Stimulated activated CD4-positive, alpha-beta T cell treated with anti-CD3 and anti-CD28 coated beads, Interleukin-2, amount 100 ng/mL, for 24 hours (primary cell): ENCODE measurements around the gene NHSL1.

Experiments
- DNase-seq, 2 donors: peaks; one replicate each; pipeline ENCODE4 v3.0.0-alpha.2; 2020

NHSL1 gene

DNA sequence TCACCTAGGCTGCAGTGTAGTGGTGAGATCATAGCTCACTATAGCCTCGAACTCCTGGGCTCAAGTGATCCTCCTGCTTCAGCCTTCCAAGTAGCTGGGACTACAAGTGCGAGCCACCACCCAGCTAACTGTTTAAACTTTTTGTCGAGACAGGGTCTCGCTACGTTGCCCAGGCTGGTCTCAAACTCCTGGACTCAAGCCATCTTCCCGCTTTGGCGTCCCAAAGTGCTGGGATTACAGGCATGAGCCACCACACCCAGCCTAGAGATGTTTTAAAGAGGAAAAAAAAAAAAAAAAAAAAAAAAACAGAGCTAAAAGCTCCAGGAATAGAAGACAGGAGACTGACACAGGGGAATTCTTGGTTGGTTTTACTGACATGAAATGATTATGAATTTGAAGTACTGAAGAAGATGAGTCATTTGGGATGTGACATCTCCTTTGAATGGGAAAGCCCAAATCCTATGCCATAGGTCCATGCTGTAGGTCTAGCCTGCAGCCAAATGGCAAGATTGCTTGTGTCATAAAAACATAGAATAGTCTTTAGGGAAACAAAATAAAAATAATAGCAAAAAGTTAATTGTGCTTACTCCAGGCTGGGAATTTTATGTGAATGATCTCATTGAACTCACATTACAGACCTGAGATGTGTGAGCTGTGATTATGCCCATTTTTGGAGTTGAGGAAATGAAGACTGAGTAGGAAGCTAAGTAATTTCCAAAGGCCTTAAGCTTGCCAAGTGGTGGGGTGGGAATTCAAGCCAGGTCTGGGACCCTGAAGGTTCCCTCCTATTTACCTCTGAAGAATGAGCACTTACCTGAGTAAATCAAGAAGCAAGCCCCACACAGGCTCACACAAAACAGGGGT lies 24.3 kb upstream of the NHSL1 start:
- DNase-seq, result no peak

DNA sequence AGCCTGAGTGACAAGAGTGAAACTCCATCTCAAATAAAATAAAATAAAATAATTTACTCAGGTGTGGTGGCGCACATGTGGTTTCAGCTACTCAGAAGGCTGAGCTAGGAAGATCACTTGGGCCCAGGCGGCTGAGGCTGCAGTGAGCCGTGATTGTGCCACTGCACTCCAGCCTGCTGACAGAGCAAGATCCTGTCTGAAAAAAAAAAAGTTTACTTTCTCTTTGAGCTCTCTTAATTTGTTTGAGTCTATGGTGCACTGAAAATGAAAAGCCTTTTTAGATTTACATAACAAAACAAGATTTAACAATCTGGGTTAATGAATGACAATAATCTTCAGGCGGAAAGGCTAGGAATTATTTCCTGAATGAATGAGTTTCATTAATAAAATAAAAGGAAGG lies 23.3 kb upstream of the NHSL1 start:
- DNase-seq, result no peak

DNA sequence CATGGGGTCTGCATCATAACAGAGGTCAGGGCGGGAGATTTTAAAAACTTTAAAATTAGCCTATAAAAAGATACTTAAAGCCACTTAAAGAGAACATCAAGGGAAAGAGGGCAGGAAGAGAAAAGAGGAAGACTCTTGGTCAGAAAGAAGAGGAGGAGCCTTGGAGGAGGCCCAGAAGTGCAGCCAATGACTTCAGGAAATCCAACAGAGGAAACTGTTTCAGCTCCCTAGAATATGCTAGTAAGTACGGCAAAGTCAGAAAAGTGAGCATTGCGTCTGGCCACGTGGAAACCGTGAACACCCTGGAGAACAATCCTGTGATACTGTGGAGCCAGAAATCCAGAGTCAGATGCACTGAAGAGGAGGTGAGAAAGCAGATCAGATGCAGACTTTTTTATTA lies 22.5 kb upstream of the NHSL1 start:
- no peak for DNase-seq

GRCh38 chr6:138520463-138520862 lies 21.2 kb upstream of the NHSL1 start:
- no peak for DNase-seq

DNA sequence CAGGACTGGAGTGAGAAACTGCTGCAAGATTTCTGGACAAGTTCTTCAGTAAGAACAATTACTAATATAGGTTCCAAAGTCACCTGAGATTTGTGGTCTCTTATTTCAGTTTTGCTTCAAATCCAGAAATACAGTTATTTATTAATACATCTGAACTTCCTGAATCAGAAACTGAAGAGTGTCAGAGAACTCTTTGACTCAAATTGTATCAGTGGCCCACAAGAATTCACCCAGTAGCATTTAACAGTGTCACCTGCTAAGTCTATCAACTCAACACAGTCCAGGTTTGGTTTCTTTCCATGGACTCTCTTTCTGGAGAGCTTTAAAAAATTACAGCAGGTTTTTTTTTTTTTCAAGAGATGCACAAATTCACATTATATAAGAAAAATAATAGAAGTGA lies 18.8 kb upstream of the NHSL1 start:
- no peak for DNase-seq

- DNase-seq, result peak; percentile 60
Observed at GRCh38 chr6:138517635-138518034, 18.3 kb upstream of the NHSL1 start.

DNA sequence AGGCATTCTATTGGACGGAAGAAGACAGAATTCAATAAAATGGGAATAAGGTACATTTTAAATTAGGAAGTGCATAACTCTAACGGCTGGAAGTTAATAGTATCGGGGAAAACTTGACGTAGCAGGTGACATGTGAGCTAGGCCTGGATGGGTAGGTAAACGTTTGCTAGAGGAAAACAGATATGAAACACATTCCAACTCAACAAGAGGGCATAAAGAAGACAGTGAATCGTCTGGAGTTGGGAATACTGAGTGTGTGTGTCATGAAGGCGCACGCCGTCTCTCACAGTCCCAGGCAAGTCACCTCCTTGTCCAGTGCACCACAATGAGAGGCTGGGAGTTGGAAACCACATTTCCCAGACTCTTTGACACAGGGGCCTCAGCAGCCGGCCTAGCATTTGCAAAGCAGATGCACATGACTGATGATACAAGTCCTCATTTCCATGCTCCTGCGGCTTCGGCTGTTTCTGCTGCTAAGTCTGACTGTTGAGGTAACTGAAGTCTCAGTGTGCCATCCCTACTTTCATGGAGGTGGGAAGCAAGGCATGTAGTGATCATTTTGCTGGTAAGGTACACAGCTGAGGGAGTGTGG lies 16.5 kb upstream of the NHSL1 start:
- DNase-seq, result no peak

- DNase-seq, result no peak
Observed at GRCh38 chr6:138514860-138515540, 15.7 kb upstream of the NHSL1 start.

DNA sequence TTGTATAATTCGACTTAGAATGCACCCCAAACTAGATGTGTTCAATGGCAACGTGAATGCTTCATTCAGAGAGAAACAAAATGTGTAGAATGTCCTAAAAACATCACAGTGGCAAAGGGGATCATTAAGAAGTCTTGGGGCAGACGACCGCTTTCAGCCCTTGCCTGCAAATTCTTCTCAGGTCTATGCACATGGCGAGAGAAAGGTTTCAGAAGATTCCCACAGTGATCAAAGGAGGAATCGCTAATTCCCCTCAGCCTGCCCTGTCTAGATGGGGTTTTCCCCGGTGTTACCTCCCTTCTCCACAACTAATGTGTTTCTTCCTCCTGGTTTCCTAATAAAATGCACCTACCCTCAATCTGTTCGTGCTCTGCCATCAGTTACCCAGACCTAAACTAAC lies 13.3 kb upstream of the NHSL1 start:
- no peak for DNase-seq

GRCh38 chr6:138510093-138510492 lies 10.8 kb upstream of the NHSL1 start:
- no peak for DNase-seq

DNA sequence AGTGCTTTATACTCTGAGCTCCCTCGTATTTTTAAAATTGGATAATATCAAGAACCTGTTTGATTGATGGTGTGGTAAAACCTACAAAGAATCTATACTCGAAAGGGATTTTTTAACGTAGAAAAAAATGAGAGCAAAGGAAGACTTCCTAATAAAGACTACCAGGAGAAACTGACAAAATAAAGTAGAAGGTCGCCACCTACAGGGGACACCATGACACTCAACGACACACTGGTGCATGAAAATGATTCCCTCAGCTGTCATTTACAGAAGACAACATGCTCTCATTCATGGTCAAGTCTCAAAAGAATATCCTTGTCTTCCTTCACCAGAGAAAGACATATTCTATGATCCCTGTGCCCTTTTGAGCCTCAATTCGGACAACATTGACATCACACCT lies 10.1 kb upstream of the NHSL1 start:
- DNase-seq, result peak; percentile 34 to 35

- no peak for DNase-seq
Observed at GRCh38 chr6:138508676-138508988, 9.3 kb upstream of the NHSL1 start.

GRCh38 chr6:138507977-138508675 lies 8.8 kb upstream of the NHSL1 start:
- DNase-seq, result no peak

GRCh38 chr6:138504764-138505689 lies 5.7 kb upstream of the NHSL1 start:
- DNase-seq, result no peak

DNA sequence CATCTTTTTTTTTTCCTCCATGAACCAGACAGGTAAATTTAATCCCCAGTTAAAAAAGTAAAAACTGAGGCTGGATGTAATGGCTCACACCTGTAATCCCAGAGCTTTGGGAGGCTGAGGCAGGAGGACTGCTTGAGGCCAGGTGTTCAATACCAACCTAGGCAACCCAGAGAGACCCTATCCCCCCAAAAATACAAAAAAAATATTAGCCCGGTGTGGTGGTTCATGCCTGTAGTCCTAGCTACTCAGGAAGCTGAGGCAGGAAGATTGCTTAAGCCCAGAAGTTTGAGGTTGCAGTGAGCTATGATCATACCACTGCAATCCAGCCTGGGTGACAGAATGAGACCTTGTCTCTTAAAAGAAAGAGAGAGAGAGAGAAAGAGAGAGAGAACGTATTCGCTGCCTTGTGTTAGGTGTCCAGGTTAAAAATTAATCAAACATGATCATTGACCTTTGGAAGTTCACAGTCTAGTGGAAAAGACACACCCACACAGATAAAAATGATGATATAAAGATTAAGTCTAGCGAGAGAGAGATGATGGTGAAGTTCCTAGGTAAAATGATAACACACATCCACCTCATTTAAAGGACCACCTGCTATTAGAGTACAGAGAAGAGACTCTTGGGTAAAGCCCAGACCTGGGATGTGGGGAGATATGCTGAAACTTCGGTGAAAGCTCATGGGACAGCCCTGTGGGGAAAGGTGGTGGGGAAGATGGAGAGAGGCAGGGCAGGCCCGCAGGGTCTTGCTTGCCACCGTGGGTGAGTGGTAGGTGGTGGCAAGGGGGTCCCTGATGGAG lies 4.8 kb upstream of the NHSL1 start:
- DNase-seq, result no peak

DNA sequence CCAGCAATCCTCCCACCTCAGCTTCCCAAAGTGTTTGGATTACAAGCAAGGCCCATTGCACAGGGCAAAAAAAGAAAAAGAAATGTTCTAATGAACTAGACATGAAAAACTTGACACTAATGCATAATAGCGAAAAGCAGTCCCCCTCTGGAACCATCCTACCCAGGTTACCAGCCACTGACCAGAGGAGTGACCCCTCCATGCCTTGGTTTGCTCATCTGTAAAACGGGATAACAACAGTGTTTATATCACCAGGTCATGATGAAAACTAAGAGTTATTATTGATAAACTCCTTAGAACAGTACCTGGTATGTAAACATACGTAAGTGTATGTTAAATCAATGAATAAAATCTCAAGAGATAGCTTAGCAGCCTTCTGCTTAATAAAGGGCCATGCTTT lies 3.3 kb upstream of the NHSL1 start:
- no peak for DNase-seq

DNA sequence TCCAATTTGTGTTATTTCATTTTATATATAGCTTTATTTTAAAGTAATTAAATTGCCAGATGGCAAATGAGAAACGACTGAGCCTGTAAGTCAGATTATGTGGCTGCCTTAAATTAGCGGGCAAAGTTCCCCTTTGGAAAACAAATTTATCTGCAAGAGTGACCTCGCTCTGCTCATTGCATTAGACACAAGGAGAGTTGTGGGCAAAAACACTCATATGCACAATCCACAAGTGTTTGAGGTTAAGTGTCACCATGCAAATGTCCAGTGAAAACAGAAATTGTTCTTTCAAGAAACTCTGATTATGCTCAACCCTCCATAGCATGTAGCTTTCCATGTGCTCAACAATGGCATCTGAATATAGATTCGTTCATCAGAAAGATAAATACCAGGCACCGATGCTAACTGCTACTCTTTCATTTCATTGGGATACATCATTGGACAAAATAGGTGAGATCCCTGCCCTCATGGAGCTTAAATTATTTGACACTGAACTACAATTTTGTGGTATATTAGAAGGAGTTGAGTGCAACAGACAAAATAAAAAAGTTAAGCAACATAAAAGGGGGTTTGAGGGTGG lies 1.7 kb upstream of the NHSL1 start:
- DNase-seq, result no peak

DNA sequence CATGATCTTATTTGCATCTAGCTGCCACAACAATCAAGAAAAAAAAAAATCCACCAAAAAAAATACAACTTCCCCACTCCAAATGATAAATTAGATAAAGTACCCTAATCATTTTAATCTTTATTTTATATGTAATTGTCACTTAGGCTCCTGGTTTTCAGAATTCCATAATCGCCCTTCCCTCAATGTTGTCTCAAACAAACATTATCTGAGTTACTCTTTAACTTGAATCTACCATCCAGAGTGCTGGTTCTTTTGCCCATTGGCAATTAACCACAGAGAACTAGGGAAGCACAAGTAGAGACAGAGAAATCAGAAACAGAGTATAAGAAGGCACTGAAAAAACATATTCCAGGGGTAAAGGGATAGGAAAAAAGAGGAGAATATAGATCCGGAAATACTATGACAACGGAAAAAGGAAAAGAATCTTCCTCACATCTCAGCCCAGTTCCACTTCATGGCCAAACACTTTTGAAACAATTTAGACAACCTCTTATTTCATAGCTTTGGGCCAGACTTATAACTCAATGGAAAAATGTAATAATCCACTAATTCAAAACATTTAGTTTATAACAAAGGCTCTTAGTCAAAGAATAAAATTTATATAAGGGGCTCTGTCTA lies 861 bp upstream of the NHSL1 start:
- no peak for DNase-seq

DNA sequence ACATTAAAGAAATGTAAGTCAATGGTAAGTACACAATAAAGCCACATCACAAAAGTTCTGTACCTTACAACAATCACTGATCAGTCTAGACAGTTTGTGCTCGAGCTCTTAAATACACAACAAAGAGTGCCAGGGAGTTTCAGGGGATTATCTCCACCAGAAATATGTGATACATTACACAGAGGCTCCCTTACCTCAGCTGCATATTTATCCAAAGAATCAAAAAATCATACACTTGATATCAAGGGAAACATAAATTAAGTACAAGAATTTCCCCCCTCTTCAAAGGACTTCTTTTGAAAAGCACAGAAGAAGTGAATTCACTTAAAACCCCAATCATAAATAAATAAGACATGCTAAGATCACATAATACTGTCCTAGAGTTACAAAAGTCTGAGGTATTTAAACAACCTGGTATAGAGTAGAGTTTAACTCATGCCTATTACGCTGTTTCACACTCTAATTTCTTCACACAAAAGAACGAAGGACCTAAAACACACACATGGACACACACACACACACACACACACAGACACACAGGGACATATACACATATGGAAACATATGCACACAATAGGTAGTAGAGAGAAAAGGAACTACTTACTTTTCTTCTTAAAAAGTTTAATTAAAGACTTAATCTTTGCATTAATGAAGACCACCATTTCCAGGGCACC lies 528 bp downstream of the NHSL1 start:
- DNase-seq, result no peak

DNA sequence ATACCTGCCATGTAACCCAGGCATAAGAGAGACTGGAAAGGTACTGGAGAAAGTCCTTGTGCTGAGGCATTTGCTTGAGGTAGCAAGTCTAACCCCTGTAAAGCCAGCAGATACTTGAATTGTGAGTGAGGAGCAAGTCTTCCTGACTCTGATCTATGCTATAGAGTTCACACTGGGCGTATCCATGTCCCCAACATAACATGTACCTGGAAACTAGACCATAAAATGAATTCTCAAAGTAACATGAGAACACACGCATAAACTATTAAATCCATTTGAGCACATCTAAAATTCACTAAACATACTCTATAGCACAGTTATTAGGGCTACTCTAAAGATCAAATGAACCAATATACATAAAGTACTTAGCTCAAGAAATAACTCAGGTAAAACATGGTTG lies 2.0 kb downstream of the NHSL1 start:
- no peak for DNase-seq
